ENCODE data around the gene EPN2. TPM values are rescaled to one million over a fixed set of nuclear protein-coding genes. Genes with fewer than 3 reads are reported as not detected.
A peak's percentile ranks its signal among the peaks of the same experiment; 100 is the strongest.

EPN2 gene
- total RNA-seq, 2 donors from 2014 or later = 28.7 to 47.9 TPM

GRCh38 chr17:19372439-19372838 lies 135.3 kb downstream of the EPN2 start:
- Histone ChIP-seq H3K9me3 (no peaks in the 10 kb centered on the region), H3K36me3 (no peaks in the 10 kb centered on the region), H3K4me3 (no peak overlapping the region), H3K27ac (no peak overlapping the region), H3K4me1 (ENCODE audit: control insufficient read depth in 1 of 2, low read depth in 2 of 2) (peaks cover 5 to 6% of the 10 kb centered on the region in 2 donors), H3K27me3 (replicated peaks; ENCODE audit: insufficient read depth) (no peaks in the 10 kb centered on the region)
- TF ChIP-seq CTCF (IDR thresholded peaks at IDR 0.05) = no peak
- no peak for ATAC-seq (ENCODE audit: insufficient number of reproducible peaks, low FRiP score, low read depth)
- no peak for DNase-seq (ENCODE audit: low spot score)

- Histone ChIP-seq H3K27me3 (replicated peaks; ENCODE audit: insufficient read depth) (no peaks in the 10 kb centered on the region), H3K36me3 (no peaks in the 10 kb centered on the region), H3K27ac (no peak overlapping the region), H3K4me1 (ENCODE audit: control insufficient read depth in 1 of 2, low read depth in 2 of 2) (peaks cover 5 to 6% of the 10 kb centered on the region in 2 donors), H3K9me3 (no peaks in the 10 kb centered on the region), H3K4me3 (no peak overlapping the region)
- DNase-seq (ENCODE audit: low spot score) = no peak
- ATAC-seq (ENCODE audit: insufficient number of reproducible peaks, low FRiP score, low read depth) = no peak
- no peak for TF ChIP-seq CTCF (IDR thresholded peaks at IDR 0.05)
Measured at GRCh38 chr17:19372866-19373504, 135.8 kb downstream of the EPN2 start.

GRCh38 chr17:19374136-19374535 lies 137.0 kb downstream of the EPN2 start:
- Histone ChIP-seq H3K27me3 (replicated peaks; ENCODE audit: insufficient read depth) (no peaks in the 10 kb centered on the region), H3K27ac (no peak overlapping the region), H3K9me3 (no peaks in the 10 kb centered on the region), H3K4me3 (no peak overlapping the region), H3K4me1 (ENCODE audit: control insufficient read depth in 1 of 2, low read depth in 2 of 2) (peaks cover 5 to 10% of the 10 kb centered on the region in 2 donors), H3K36me3 (no peaks in the 10 kb centered on the region)
- no peak for TF ChIP-seq CTCF (IDR thresholded peaks at IDR 0.05)
- ATAC-seq (ENCODE audit: insufficient number of reproducible peaks, low FRiP score, low read depth) (no peak), DNase-seq (ENCODE audit: low spot score) (no peak)

- no peak for TF ChIP-seq CTCF (IDR thresholded peaks at IDR 0.05)
- Histone ChIP-seq H3K4me1 (ENCODE audit: control insufficient read depth in 1 of 2, low read depth in 2 of 2) (peaks cover 11 to 24% of the 10 kb centered on the region in 2 donors), H3K27me3 (replicated peaks; ENCODE audit: insufficient read depth) (no peaks in the 10 kb centered on the region), H3K27ac (no peak overlapping the region), H3K9me3 (no peaks in the 10 kb centered on the region), H3K36me3 (peaks cover 4% of the 10 kb centered on the region), H3K4me3 (no peak overlapping the region)
- no peak for ATAC-seq (ENCODE audit: insufficient number of reproducible peaks, low FRiP score, low read depth)
- no peak for DNase-seq (ENCODE audit: low spot score)
Measured at GRCh38 chr17:19375732-19376131, 138.6 kb downstream of the EPN2 start.

- Histone ChIP-seq H3K27me3 (replicated peaks; ENCODE audit: insufficient read depth) (no peaks in the 10 kb centered on the region), H3K4me1 (ENCODE audit: control insufficient read depth in 1 of 2, low read depth in 2 of 2) (peaks cover 11 to 31% of the 10 kb centered on the region in 2 donors), H3K4me3 (peak overlapping the region; percentile 85), H3K27ac (peak overlapping the region; percentile 93 to 95), H3K9me3 (no peaks in the 10 kb centered on the region), H3K36me3 (peaks cover 15% of the 10 kb centered on the region)
- no peak for DNase-seq (ENCODE audit: low spot score)
- no peak for TF ChIP-seq CTCF (IDR thresholded peaks at IDR 0.05)
- no peak for ATAC-seq (ENCODE audit: insufficient number of reproducible peaks, low FRiP score, low read depth)
Measured at GRCh38 chr17:19376811-19377210, 139.6 kb downstream of the EPN2 start.
